Keratinocyte (primary cell): ENCODE measurements around the gene STAB2. TPM values are rescaled to one million over a fixed set of nuclear protein-coding genes. Genes with fewer than 3 reads are reported as not detected.
"Not testable (repeated sequence)": the region's sequence is repeated elsewhere in the genome, so short reads cannot be mapped to it uniquely, and the experiment has no call there.

Experiments used
- DNase-seq: peaks from one replicate; pipeline ENCODE4 v3.0.0-alpha.2; 2011; ENCODE audit warnings: low read depth, missing footprints, low spot score
- FAIRE-seq: peaks from 2 replicates; lab custom pipeline; 2011; peaks lifted over from hg19 to GRCh38; lab: Jason Lieb, UNC
- H2AFZ ChIP-seq: 2 replicates; pipeline ENCODE4 v1.6.0; 2012; ENCODE audit warnings: low read length, control low read depth, inconsistent platforms; ENCODE audit not compliant: control insufficient read depth
- H3K27ac ChIP-seq: 2 replicates; pipeline ENCODE4 v1.5.1; 2011; ENCODE audit warnings: low read length; ENCODE audit not compliant: control insufficient read depth, insufficient read depth
- H3K27me3 ChIP-seq: 3 replicates; pipeline ENCODE4 v1.6.0; 2011; ENCODE audit warnings: low read length; ENCODE audit not compliant: control insufficient read depth, insufficient read depth; ENCODE audit errors: extremely low read depth
- H3K36me3 ChIP-seq, 2 experiments: 2 replicates in 1 of 2; 3 replicates in 1 of 2; pipeline ENCODE4 v1.5.1; 2011; ENCODE audit warnings: low read length in 2 of 2, mild to moderate bottlenecking in 1 of 2; ENCODE audit not compliant: control insufficient read depth in 2 of 2, insufficient read depth in 2 of 2; ENCODE audit errors: extremely low read depth in 1 of 2
- H3K4me1 ChIP-seq: 3 replicates; pipeline ENCODE4 v1.5.1; 2011; ENCODE audit warnings: low read length; ENCODE audit not compliant: control insufficient read depth, insufficient read depth; ENCODE audit errors: extremely low read depth
- H3K4me2 ChIP-seq: 3 replicates; pipeline ENCODE4 v1.6.0; 2011; ENCODE audit warnings: low read depth, low read length; ENCODE audit not compliant: control insufficient read depth, insufficient read depth; ENCODE audit errors: extremely low read depth
- H3K4me3 ChIP-seq, 3 experiments: fragments of 200-600 bp in 1 of 3; sonication (generic) in 1 of 3; 2 replicates in 2 of 3; 3 replicates in 1 of 3; pipeline ENCODE4 v1.5.1; 2011 to 2016; ENCODE audit warnings: low read length in 3 of 3, mild to moderate bottlenecking in 3 of 3, control low read depth in 2 of 3, inconsistent platforms in 1 of 3, low read depth in 1 of 3, mixed read lengths in 1 of 3, mixed run types in 1 of 3, moderate library complexity in 1 of 3; ENCODE audit not compliant: control insufficient read depth in 2 of 3, insufficient read depth in 2 of 3; ENCODE audit errors: extremely low read depth in 1 of 3
- H3K79me2 ChIP-seq: 2 replicates; pipeline ENCODE4 v1.6.0; 2012; ENCODE audit warnings: low read length; ENCODE audit not compliant: control insufficient read depth, insufficient read depth
- H3K9ac ChIP-seq: 3 replicates; pipeline ENCODE4 v1.6.0; 2011; ENCODE audit warnings: low read length; ENCODE audit not compliant: control insufficient read depth, insufficient read depth; ENCODE audit errors: extremely low read depth
- H3K9me1 ChIP-seq: 3 replicates; pipeline ENCODE4 v1.6.0; 2011; ENCODE audit warnings: low read length; ENCODE audit not compliant: control insufficient read depth, insufficient read depth; ENCODE audit errors: extremely low read depth
- H3K9me3 ChIP-seq: 2 replicates; pipeline ENCODE4 v1.5.1; 2012; ENCODE audit warnings: low read depth, low read length; ENCODE audit not compliant: control insufficient read depth
- H4K20me1 ChIP-seq: 3 replicates; pipeline ENCODE4 v1.6.0; 2011; ENCODE audit warnings: low read length; ENCODE audit not compliant: control insufficient read depth, insufficient read depth; ENCODE audit errors: extremely low read depth
- CTCF ChIP-seq, 3 experiments: IDR thresholded peaks in 1 of 3; conservative IDR thresholded peaks in 1 of 3; optimal IDR thresholded peaks in 1 of 3; 2 replicates in 2 of 3; 3 replicates in 1 of 3; pipeline versions ENCODE3 to v1.5.1; 2011; ENCODE audit warnings: low read length in 3 of 3, mild to moderate bottlenecking in 3 of 3, moderate library complexity in 2 of 3, control low read depth in 1 of 3, inconsistent platforms in 1 of 3; ENCODE audit not compliant: insufficient read depth in 2 of 3; ENCODE audit errors: extremely low read depth in 1 of 3
- EZH2 ChIP-seq: IDR thresholded peaks from one replicate; pipeline ENCODE4 v1.6.1; 2012; ENCODE audit warnings: inconsistent platforms, mild to moderate bottlenecking, low read length, moderate library complexity
- dilution Hi-C: fragments of 300-500 bp; cut with MboI; formaldehyde crosslinking; loops from one replicate; pipeline ENCODE4 v1.7.0; 2020; ENCODE audit warnings: low sequenced_read_pairs; ENCODE audit not compliant: extremely low pct_ligation_motif_present
- polyA plus RNA-seq, 5 experiments: library from polyadenylated mRNA; depleted of rRNA in 3 of 5; stranded (reverse) in 3 of 5; stranded (forward) in 1 of 5; unstranded in 1 of 5; fragments of >200 nt; gene quantifications; 1 replicate in 1 of 5; 2 replicates in 3 of 5; 3 replicates in 1 of 5; pipeline versions ENCODE4 v1.2.1 to v1.2.3, GENCODE V29; 2011 to 2012; ENCODE audit warnings: missing spikeins in 2 of 5, low read depth in 1 of 5, low replicate concordance in 1 of 5

STAB2 gene
- polyA plus RNA-seq, 1 donor (not counting 4 experiments of a cell fraction or from before 2014, with no cell fraction given) = not detected

- Histone ChIP-seq H3K9ac (no peak overlapping the region), H3K9me1 (no peaks in the 10 kb centered on the region), H3K27me3 (no peaks in the 10 kb centered on the region), H3K36me3 (no peaks in the 10 kb centered on the region), H3K4me1 (peaks cover 3% of the 10 kb centered on the region), H3K4me3 (no peak overlapping the region), H3K4me2 (no peak overlapping the region), H3K79me2 (no peaks in the 10 kb centered on the region), H4K20me1 (no peaks in the 10 kb centered on the region), H3K27ac (no peak overlapping the region), H2AFZ (no peak overlapping the region), H3K9me3 (no peaks in the 10 kb centered on the region)
- no peak for FAIRE-seq
- dilution Hi-C loops = no loop called here
- DNase-seq = no peak
- TF ChIP-seq EZH2 (no peak), CTCF (optimal IDR thresholded peaks at IDR 0.05 in 1 of 3, IDR thresholded peaks at IDR 0.05 in 1 of 3, conservative IDR thresholded peaks at IDR 0.05 in 1 of 3; ENCODE audit: extremely low read depth in 1 of 3, insufficient read depth in 2 of 3, low read length in 3 of 3) (no peak)
Observed at GRCh38 chr12:103652808-103653207, 65.7 kb downstream of the STAB2 start.

- H3K9ac ChIP-seq, H3K9me1 ChIP-seq, H3K4me2 ChIP-seq, DNase-seq, FAIRE-seq, H4K20me1 ChIP-seq, H3K9me3 ChIP-seq, H3K4me3 ChIP-seq, H2AFZ ChIP-seq, H3K79me2 ChIP-seq, H3K27me3 ChIP-seq, dilution Hi-C loops, H3K27ac ChIP-seq, H3K36me3 ChIP-seq, H3K4me1 ChIP-seq: not testable (repeated sequence)
Observed at GRCh38 chr12:103653568-103654173, 66.6 kb downstream of the STAB2 start.

- dilution Hi-C loops = no loop called here
- DNase-seq = no peak
Observed at GRCh38 chr12:103654816-103655215, 67.7 kb downstream of the STAB2 start.

More at GRCh38 chr12:103654816-103655215, 67.7 kb downstream of the STAB2 start:
- H3K27ac ChIP-seq = no peak overlapping the region
- no peak overlapping the region for H3K4me2 ChIP-seq
- H3K9me1 ChIP-seq = no peaks in the 10 kb centered on the region
- peaks cover 9% of the 10 kb centered on the region for H3K27me3 ChIP-seq
- no peaks in the 10 kb centered on the region for H3K36me3 ChIP-seq
- no peaks in the 10 kb centered on the region for H3K9me3 ChIP-seq
- no peaks in the 10 kb centered on the region for H4K20me1 ChIP-seq
- TF ChIP-seq CTCF (optimal IDR thresholded peaks at IDR 0.05 in 1 of 3, IDR thresholded peaks at IDR 0.05 in 1 of 3, conservative IDR thresholded peaks at IDR 0.05 in 1 of 3; ENCODE audit: extremely low read depth in 1 of 3, insufficient read depth in 2 of 3, low read length in 3 of 3) (no peak), EZH2 (no peak)
- FAIRE-seq = no peak
- H3K9ac ChIP-seq = no peak overlapping the region
- no peak overlapping the region for H3K4me3 ChIP-seq
- no peak overlapping the region for H2AFZ ChIP-seq
- H3K79me2 ChIP-seq = no peaks in the 10 kb centered on the region
- no peaks in the 10 kb centered on the region for H3K4me1 ChIP-seq
